Panc1 (cell line): Measurements from ENCODE around the gene MAD1L1. TPM values are rescaled to one million over a fixed set of nuclear protein-coding genes. Genes with fewer than 3 reads are reported as not detected.

ENCODE experiments used
- ATAC-seq: fragments of 200-7000 bp; cut with Tn5 transposase; 2 replicates; pipeline ENCODE4 v1.9.1; 2020; ENCODE audit warnings: mild to moderate bottlenecking, moderate library complexity
- BruUV-seq: library from RNA; stranded (reverse); fragments of 400-500 nt; replicated peaks from 2 replicates; lab custom pipeline; 2021; lab: Mats Ljungman, UMichigan
- CTCF ChIA-PET: fragments of 300-600 bp; sonication (Branson Sonifier 250); formaldehyde crosslinking; loops from one replicate; lab custom pipeline; 2022; ENCODE audit warnings: antibody characterized with exemption; lab: Charles Lee
- POLR2A ChIA-PET: fragments of 300-600 bp; sonication (Branson Sonifier 250); formaldehyde crosslinking; loops from one replicate; lab custom pipeline; 2022; ENCODE audit warnings: antibody characterized with exemption; lab: Charles Lee
- DNase-seq: peaks from one replicate; pipeline ENCODE4 v3.0.0-alpha.2; 2010; ENCODE audit warnings: low read depth, low spot score
- H3K27ac ChIP-seq: 2 replicates; pipeline ENCODE4 v1.5.1; 2011; ENCODE audit warnings: mild to moderate bottlenecking, low read length, inconsistent platforms
- H3K27me3 ChIP-seq: fragments of 200-500 bp; sonication (Bioruptor generic); 2 replicates; pipeline ENCODE4 v1.6.0; 2014; ENCODE audit warnings: low read length, inconsistent platforms; ENCODE audit not compliant: control insufficient read depth, insufficient read depth
- H3K36me3 ChIP-seq: fragments of 200-500 bp; sonication (Bioruptor generic); 2 replicates; pipeline ENCODE4 v1.5.1; 2014; ENCODE audit warnings: inconsistent platforms, mild to moderate bottlenecking, low read length, moderate library complexity; ENCODE audit not compliant: control insufficient read depth, insufficient read depth
- H3K4me1 ChIP-seq: 2 replicates; pipeline ENCODE4 v1.5.1; 2011; ENCODE audit warnings: inconsistent platforms, mild to moderate bottlenecking, low read length, moderate library complexity; ENCODE audit not compliant: control insufficient read depth, insufficient read depth
- H3K4me3 ChIP-seq, 2 experiments: 2 replicates each; pipeline ENCODE4 v1.5.1; 2011 to 2012; ENCODE audit warnings: low read depth in 2 of 2, low read length in 2 of 2, mild to moderate bottlenecking in 2 of 2, inconsistent platforms in 1 of 2, moderate library complexity in 1 of 2
- H3K9me3 ChIP-seq: fragments of 200-500 bp; sonication (Bioruptor generic); 2 replicates; pipeline ENCODE4 v1.5.1; 2014; ENCODE audit warnings: low read depth, mild to moderate bottlenecking, inconsistent platforms, low read length, moderate library complexity; ENCODE audit not compliant: control insufficient read depth, insufficient read depth
- POLR2AphosphoS5 ChIP-seq: IDR thresholded peaks from 2 replicates; pipeline ENCODE4 v1.6.1; 2012; ENCODE audit warnings: mild to moderate bottlenecking, low read depth, low read length, moderate library complexity
- SIN3A ChIP-seq: IDR thresholded peaks from 2 replicates; pipeline ENCODE4 v1.6.1; 2012; ENCODE audit warnings: low read depth, mild to moderate bottlenecking, low read length, moderate library complexity, borderline replicate concordance; ENCODE audit not compliant: insufficient read depth
- TCF7L2 ChIP-seq: IDR thresholded peaks from 2 replicates; pipeline ENCODE4 v1.6.1; 2011; ENCODE audit warnings: mild to moderate bottlenecking, low read depth, low read length, inconsistent platforms
- in situ Hi-C: cut with HindIII; loops from 2 replicates; pipeline ENCODE4 v1.10.0; 2016; ENCODE audit warnings: low sequenced_read_pairs, low pct_unique_long_range_greater_than_20kb
- intact Hi-C: fragments of 100-400 bp; cut with micrococcal nuclease; formaldehyde crosslinking; loops from one replicate; pipeline ENCODE4 v1.10.0; 2022; ENCODE audit not compliant: unreplicated experiment
- total RNA-seq: library from RNA; stranded (reverse); gene quantifications from one replicate; pipeline ENCODE4 v1.2.1, GENCODE V29; 2021; ENCODE audit not compliant: unreplicated experiment
- TF ChIP-seq, protein P1 (sequence below), 2 experiments: IDR thresholded peaks; 2 replicates each; pipeline ENCODE4 v1.6.1; 2011 to 2012; ENCODE audit warnings: low read depth in 2 of 2, control low read depth in 1 of 2, low read length in 1 of 2, mild to moderate bottlenecking in 1 of 2, moderate library complexity in 1 of 2; ENCODE audit not compliant: insufficient read depth in 1 of 2
- TF ChIP-seq, protein P2 (sequence below): fragments of 450-650 bp; IDR thresholded peaks from 2 replicates; pipeline ENCODE4 v1.5.1; 2017; ENCODE audit warnings: mild to moderate bottlenecking

Gene MAD1L1
- total RNA-seq, 1 experiment from 2014 or later, result 70.8 TPM

DNA sequence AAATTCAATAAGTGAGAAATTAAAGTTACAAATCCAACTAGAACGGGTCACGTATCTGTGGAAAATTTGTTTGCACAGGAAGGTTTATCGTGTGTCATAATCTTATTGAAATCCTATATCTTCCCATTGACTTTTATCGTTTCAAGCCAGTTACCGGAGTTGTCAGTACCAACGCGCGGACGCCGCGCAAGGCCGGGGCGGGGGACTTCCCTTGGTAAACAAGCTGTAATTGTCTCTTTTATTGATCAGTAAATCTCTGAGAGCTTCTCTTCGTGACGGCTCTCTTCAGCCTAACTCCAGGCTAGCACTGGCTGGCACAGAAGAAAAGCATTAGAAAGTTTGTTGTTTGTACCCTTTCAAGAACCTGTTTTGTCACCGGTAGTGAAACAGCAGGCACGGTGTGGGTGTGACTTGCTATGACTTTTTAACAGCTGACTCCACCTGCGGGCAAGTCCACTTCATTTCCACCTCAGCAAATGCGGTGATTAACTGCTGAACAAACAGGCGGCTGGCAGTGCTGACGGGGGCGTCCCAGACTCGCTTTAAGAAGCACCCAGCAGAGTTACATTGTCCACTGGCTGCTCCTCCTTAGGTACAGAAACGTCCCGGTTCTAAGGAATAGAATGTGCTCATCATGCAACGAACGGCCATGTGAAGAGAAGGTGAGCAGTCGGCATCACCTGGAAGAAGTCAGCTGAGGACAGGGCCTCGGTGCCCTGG, 215.8 kb downstream of the MAD1L1 start:
- Histone ChIP-seq H3K9me3 (no peaks in the 10 kb centered on the region), H3K4me1 (no peaks in the 10 kb centered on the region), H3K36me3 (no peaks in the 10 kb centered on the region), H3K27me3 (no peaks in the 10 kb centered on the region), H3K4me3 (no peak overlapping the region), H3K27ac (no peak overlapping the region)
- in situ Hi-C loops, result no loop called here
- ChIA-PET CTCF (no interaction called here), POLR2A (no interaction called here)
- intact Hi-C loops, result no loop called here
- ATAC-seq (no peak), DNase-seq (no peak)
- BruUV-seq, result no TSS peak
- no peak for TF ChIP-seq SIN3A
- TF ChIP-seq, protein P1, sequence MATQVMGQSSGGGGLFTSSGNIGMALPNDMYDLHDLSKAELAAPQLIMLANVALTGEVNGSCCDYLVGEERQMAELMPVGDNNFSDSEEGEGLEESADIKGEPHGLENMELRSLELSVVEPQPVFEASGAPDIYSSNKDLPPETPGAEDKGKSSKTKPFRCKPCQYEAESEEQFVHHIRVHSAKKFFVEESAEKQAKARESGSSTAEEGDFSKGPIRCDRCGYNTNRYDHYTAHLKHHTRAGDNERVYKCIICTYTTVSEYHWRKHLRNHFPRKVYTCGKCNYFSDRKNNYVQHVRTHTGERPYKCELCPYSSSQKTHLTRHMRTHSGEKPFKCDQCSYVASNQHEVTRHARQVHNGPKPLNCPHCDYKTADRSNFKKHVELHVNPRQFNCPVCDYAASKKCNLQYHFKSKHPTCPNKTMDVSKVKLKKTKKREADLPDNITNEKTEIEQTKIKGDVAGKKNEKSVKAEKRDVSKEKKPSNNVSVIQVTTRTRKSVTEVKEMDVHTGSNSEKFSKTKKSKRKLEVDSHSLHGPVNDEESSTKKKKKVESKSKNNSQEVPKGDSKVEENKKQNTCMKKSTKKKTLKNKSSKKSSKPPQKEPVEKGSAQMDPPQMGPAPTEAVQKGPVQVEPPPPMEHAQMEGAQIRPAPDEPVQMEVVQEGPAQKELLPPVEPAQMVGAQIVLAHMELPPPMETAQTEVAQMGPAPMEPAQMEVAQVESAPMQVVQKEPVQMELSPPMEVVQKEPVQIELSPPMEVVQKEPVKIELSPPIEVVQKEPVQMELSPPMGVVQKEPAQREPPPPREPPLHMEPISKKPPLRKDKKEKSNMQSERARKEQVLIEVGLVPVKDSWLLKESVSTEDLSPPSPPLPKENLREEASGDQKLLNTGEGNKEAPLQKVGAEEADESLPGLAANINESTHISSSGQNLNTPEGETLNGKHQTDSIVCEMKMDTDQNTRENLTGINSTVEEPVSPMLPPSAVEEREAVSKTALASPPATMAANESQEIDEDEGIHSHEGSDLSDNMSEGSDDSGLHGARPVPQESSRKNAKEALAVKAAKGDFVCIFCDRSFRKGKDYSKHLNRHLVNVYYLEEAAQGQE (IDR thresholded peaks at IDR 0.05; ENCODE audit: insufficient read depth in 1 of 2, low read depth in 2 of 2, low read length in 1 of 2), result no peak

DNA sequence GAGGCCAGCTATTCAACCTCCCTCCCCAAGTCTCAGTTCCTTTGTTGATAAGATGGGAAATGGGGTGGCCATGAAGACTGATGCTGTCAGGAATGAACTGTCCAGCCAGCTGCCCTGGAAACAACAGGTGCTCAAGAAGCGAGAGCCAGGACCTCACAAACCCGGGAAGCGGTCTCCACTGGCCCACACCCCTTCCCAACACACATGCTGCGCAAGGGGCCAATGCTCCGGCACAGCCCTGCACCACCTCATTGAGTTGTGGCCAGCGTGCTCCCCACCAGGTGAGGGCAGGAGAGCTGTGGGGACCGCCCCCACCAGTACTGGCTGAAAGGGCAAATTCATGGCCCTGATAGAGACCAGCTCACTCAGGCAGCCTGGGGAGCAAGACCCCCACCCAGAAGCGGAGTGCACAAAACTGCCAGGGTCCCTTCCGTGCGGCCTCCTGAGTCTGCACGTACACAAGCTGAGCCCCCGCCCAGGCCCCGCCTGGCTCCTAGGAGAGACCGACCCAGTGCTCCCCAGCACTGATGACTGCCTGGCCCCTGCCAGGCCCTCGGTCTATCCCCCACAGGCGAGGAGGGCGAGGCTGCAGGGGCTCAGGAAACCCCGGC, 216.6 kb downstream of the MAD1L1 start:
- DNase-seq (no peak), ATAC-seq (no peak)
- in situ Hi-C loops (no loop called here), intact Hi-C loops (no loop called here)
- POLR2A ChIA-PET, result no interaction called here
- Histone ChIP-seq H3K4me1 (no peaks in the 10 kb centered on the region), H3K9me3 (no peaks in the 10 kb centered on the region), H3K27ac (no peak overlapping the region), H3K36me3 (no peaks in the 10 kb centered on the region), H3K4me3 (no peak overlapping the region), H3K27me3 (no peaks in the 10 kb centered on the region)
- BruUV-seq, result no TSS peak
- CTCF ChIA-PET, result no interaction called here
- TF ChIP-seq SIN3A (no peak), POLR2AphosphoS5 (no peak), TCF7L2 (no peak)
- TF ChIP-seq, protein P1 (IDR thresholded peaks at IDR 0.05; ENCODE audit: insufficient read depth in 1 of 2, low read depth in 2 of 2, low read length in 1 of 2), result no peak
- TF ChIP-seq, protein P2, sequence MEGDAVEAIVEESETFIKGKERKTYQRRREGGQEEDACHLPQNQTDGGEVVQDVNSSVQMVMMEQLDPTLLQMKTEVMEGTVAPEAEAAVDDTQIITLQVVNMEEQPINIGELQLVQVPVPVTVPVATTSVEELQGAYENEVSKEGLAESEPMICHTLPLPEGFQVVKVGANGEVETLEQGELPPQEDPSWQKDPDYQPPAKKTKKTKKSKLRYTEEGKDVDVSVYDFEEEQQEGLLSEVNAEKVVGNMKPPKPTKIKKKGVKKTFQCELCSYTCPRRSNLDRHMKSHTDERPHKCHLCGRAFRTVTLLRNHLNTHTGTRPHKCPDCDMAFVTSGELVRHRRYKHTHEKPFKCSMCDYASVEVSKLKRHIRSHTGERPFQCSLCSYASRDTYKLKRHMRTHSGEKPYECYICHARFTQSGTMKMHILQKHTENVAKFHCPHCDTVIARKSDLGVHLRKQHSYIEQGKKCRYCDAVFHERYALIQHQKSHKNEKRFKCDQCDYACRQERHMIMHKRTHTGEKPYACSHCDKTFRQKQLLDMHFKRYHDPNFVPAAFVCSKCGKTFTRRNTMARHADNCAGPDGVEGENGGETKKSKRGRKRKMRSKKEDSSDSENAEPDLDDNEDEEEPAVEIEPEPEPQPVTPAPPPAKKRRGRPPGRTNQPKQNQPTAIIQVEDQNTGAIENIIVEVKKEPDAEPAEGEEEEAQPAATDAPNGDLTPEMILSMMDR, result no peak
